Body of pancreas (tissue), 4 donors: Measurements from ENCODE around the gene SEZ6L. TPM values are rescaled to one million over a fixed set of nuclear protein-coding genes. Genes with fewer than 3 reads are reported as not detected.

ENCODE experiments used
- ATAC-seq: fragments of 150-250 bp; one replicate; pipeline ENCODE4 v1.9.1; 2016
- DNase-seq, 4 donors: peaks; one replicate each; pipeline ENCODE4 v3.0.0-alpha.2; 2019
- H3K27ac ChIP-seq, 4 donors: fragments of 200-600 bp; sonication (generic); 1 replicate in 3 of 4; 2 replicates in 1 of 4; pipeline versions ENCODE4 v1.5.1 to v1.6.1; 2016 to 2019; ENCODE audit warnings: mild to moderate bottlenecking in 1 of 4, mixed read lengths in 1 of 4, moderate library complexity in 1 of 4
- H3K27me3 ChIP-seq, 2 donors: fragments of 200-600 bp; sonication (generic); one replicate each; pipeline ENCODE4 v1.6.0; 2016; ENCODE audit warnings: mild to moderate bottlenecking in 1 of 2
- H3K36me3 ChIP-seq, 2 donors: fragments of 200-600 bp; sonication (generic); replicated peaks in 1 of 2; 2 replicates each; pipeline ENCODE4 v1.5.1; 2016; ENCODE audit warnings: low read depth in 2 of 2; ENCODE audit not compliant: insufficient read depth in 1 of 2
- H3K4me1 ChIP-seq: fragments of 200-600 bp; sonication (generic); one replicate; pipeline ENCODE4 v1.6.0; 2016
- H3K4me3 ChIP-seq, 2 donors: fragments of 200-600 bp; sonication (generic); 1 replicate in 1 of 2; 2 replicates in 1 of 2; pipeline ENCODE4 v1.5.1; 2016 to 2019
- H3K9me3 ChIP-seq, 3 donors: fragments of 200-600 bp; sonication (generic); 1 replicate in 2 of 3; 2 replicates in 1 of 3; pipeline ENCODE4 v1.5.1; 2016
- POLR2A ChIP-seq, 3 donors: fragments of 450-650 bp; IDR thresholded peaks; one replicate each; pipeline ENCODE4 v1.6.1; 2016; ENCODE audit warnings: antibody characterized with exemption in 3 of 3, mild to moderate bottlenecking in 2 of 3
- WGBS, 2 donors: methylation state at CpG; one replicate each; pipeline ENCODE4 v1.1.5; 2017; 5-methylcytosine and 5-hydroxymethylcytosine counted together
- intact Hi-C: fragments of 100-400 bp; cut with DNase I; formaldehyde crosslinking; loops from one replicate; pipeline ENCODE4 v1.15.1; 2023
- total RNA-seq, 2 donors: library from RNA; depleted of rRNA; stranded (reverse); fragments of >200 nt; gene quantifications; one replicate each; pipeline ENCODE4 v1.1.0, GENCODE V29; 2016
- TF ChIP-seq, protein P1 (sequence below), 7 experiments: fragments of 450-650 bp in 4 of 7; fragments of 200-600 bp in 3 of 7; sonication (generic) in 3 of 7; IDR thresholded peaks; one replicate each; pipeline ENCODE4 v1.5.1; 2016 to 2019; ENCODE audit warnings: antibody characterized with exemption in 7 of 7

SEZ6L gene
- total RNA-seq, 2 donors from 2014 or later, result 0.33 to 0.52 TPM

DNA sequence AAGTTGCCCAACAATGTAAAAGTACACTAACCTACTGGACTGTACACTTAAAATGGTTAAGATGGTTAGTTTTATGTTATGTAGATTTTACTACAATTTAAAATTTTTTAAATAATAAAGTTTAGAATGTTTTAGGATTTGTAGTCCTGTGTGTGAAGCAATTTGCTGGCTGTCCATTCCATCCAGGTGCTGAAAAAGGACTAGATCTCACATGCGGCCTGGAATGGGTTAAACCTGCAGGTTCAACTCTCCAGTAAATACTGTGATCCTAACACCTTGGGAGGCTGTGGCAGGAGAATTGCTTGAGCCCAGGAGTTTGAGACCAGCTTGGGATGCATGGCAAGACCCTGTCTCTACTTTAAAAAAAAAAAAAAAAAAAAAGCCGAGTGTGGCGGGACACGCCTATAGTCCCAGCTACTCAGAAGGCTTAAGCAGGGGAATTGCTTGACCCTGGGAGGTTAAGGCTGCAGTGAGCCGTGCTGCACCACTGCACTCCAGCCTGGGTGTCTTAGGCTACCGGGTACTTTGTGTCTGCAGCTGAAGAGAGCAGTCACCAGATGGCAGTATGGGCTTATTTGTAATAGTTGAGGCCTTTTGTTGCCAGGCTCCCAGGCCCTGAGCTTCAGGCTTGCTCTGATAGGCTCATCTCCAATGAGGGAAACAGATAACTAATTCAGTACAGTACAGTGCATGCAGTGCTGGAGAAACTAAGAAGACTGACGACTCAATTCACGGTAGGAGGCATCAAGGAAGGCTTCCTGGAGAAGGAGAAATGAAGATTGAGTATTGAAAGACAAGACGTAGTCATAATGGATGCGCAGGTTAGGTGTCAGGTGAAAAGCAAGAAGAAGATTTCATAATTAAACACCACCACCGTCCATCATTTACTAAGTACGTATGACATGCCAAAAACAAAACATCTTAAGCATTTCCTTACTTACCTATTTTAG lies 195.1 kb downstream of the SEZ6L start:
- H3K9me3 ChIP-seq, result no peaks in the 10 kb centered on the region
- ATAC-seq (peak; percentile 79), DNase-seq (peak; percentile 62 to 77 (median 72))
- no peak overlapping the region for H3K27ac ChIP-seq
- intact Hi-C loops, result no loop called here
- H3K36me3 ChIP-seq, result no peaks in the 10 kb centered on the region
- H3K4me1 ChIP-seq, result peaks cover 8% of the 10 kb centered on the region
- no peak for TF ChIP-seq POLR2A (IDR thresholded peaks at IDR 0.05)
- TF ChIP-seq, protein P1, sequence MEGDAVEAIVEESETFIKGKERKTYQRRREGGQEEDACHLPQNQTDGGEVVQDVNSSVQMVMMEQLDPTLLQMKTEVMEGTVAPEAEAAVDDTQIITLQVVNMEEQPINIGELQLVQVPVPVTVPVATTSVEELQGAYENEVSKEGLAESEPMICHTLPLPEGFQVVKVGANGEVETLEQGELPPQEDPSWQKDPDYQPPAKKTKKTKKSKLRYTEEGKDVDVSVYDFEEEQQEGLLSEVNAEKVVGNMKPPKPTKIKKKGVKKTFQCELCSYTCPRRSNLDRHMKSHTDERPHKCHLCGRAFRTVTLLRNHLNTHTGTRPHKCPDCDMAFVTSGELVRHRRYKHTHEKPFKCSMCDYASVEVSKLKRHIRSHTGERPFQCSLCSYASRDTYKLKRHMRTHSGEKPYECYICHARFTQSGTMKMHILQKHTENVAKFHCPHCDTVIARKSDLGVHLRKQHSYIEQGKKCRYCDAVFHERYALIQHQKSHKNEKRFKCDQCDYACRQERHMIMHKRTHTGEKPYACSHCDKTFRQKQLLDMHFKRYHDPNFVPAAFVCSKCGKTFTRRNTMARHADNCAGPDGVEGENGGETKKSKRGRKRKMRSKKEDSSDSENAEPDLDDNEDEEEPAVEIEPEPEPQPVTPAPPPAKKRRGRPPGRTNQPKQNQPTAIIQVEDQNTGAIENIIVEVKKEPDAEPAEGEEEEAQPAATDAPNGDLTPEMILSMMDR (IDR thresholded peaks at IDR 0.05), result peak; percentile 21 to 67 (median 59)
- H3K27me3 ChIP-seq, result no peaks in the 10 kb centered on the region
- no peak overlapping the region for H3K4me3 ChIP-seq
- WGBS, 2 donors, result 29% methylated on average over 12 of the region's 12 CpGs

DNA sequence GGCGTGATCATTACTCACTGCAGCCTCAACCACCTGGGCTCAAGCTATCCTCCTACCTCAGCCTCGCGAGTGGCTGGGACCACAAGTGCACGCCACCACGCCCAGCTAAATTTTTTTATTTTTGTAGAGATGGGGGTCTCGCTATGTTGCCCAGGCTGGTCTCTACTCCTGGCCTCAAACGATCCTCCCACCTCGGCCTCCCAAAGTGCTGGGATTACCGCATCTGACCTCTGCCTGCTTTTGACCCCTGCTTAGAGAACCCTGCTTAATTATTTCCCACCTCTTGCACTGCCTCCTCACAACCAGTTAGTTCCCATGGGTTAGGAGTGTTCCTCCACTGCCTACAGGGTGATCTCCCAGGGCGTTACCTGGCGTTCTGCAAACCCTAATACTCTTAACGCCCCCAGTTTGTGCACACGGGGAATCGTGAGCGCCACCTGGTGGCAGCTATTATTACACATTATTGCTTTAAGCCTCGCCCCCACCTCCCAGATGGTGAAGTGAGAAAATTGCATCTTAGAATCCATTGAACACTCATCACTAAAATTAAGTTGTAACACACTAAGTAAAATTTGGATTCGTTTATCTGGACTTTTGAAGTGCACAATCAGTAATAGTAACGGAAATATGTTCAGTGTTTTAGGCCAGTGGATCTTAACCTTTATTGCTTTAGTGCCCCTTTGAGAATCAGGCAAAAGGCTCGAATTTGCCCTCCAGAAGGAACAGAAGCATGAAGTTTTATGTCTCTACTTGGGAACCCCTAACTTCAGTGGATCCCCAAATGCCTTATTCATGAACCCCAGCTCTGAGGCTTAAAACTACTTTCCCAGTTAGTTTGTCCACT lies 198.4 kb downstream of the SEZ6L start:
- no peak overlapping the region for H3K27ac ChIP-seq
- 37 to 39% methylated on average over 19 of the region's 19 CpGs for WGBS, 2 donors
- H3K27me3 ChIP-seq, result no peaks in the 10 kb centered on the region
- no peaks in the 10 kb centered on the region for H3K36me3 ChIP-seq
- H3K4me3 ChIP-seq, result no peak overlapping the region
- intact Hi-C loops, result no loop called here
- H3K4me1 ChIP-seq, result no peaks in the 10 kb centered on the region
- no peaks in the 10 kb centered on the region for H3K9me3 ChIP-seq
- DNase-seq (peak; percentile 31 to 57 (median 44)), ATAC-seq (no peak)
- TF ChIP-seq, protein P1 (IDR thresholded peaks at IDR 0.05), result peak; percentile 46 to 80 (median 58)
- no peak for TF ChIP-seq POLR2A (IDR thresholded peaks at IDR 0.05)

DNA sequence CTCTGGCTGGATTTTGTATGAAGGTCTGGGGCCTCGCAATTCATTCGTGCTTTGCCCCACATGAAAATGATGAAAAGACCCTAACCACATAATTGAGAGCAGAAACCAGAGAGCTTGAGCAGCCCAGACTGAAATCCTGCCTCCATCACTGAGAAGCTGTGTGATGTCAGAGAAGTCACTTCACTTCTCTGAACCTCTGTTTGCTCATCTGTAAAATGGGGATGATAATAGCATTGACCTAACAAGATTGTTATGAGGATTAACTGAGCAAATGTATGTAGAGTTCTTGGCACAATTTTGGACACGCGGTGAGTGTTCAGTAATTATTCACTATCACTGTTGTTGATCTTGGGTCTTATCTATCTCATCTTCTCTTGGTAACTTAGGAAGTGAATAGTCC lies 203.6 kb downstream of the SEZ6L start:
- WGBS, 2 donors, result 73 to 75% methylated on average over 4 of the region's 4 CpGs
- Histone ChIP-seq H3K36me3 (no peaks in the 10 kb centered on the region), H3K27me3 (peaks cover 0 to 6% of the 10 kb centered on the region in 2 donors), H3K9me3 (no peaks in the 10 kb centered on the region), H3K4me1 (no peaks in the 10 kb centered on the region), H3K27ac (no peak overlapping the region), H3K4me3 (no peak overlapping the region)
- ATAC-seq (no peak), DNase-seq (no peak)
- no peak for TF ChIP-seq POLR2A (IDR thresholded peaks at IDR 0.05)
- TF ChIP-seq, protein P1 (IDR thresholded peaks at IDR 0.05), result no peak
- intact Hi-C loops, result no loop called here

DNA sequence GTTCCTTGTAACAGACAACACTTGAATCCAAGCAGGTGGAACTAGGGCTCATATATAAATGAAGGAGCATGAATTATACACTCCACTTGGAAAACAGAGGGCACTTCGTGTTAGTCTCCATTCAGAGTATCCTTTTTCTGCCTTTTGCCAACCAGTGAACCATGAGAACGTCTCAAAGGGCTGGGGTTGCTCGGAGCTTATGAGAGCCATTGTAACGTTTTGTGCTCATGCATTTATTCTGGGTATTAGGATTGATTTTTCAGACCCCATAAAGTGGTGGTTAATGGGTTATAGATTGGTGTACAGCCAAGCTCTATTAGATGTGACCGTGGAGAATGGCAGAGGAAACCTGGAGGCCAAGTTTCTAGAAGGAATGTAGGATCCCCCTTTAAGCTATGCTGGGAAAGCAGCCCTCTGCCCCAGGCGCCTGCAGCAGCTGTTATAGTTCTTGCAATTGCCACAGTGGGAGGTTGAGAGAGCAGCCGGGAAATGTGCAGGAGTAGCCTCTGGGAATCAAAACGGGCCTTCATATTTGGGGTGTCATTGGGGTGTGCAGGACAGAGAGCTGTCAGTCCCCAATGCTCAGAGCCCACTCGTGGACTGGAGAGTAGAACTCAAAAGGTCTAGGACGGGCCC lies 205.2 kb downstream of the SEZ6L start:
- H3K9me3 ChIP-seq, result no peaks in the 10 kb centered on the region
- TF ChIP-seq, protein P1 (IDR thresholded peaks at IDR 0.05), result no peak
- TF ChIP-seq POLR2A (IDR thresholded peaks at IDR 0.05), result no peak
- peaks cover 0 to 6% of the 10 kb centered on the region in 2 donors for H3K27me3 ChIP-seq
- no peak for DNase-seq
- 27 to 35% methylated on average over 8 to 10 of the region's 10 CpGs for whole genome bisulfite sequencing, 2 donors
- H3K4me1 ChIP-seq, result no peaks in the 10 kb centered on the region
- no peak overlapping the region for H3K27ac ChIP-seq
- intact Hi-C loops, result no loop called here
- no peaks in the 10 kb centered on the region for H3K36me3 ChIP-seq
- H3K4me3 ChIP-seq, result no peak overlapping the region
- no peak for ATAC-seq
